ENCODE measurements around the gene PLIN4.

PLIN4 gene

GRCh38 chr19:4553092-4553695, 34.9 kb upstream of the PLIN4 start:
- TF ChIP-seq CTCF (IDR thresholded peaks at IDR 0.05; ENCODE audit: low read depth, low read length), result no peak
- DNase-seq (ENCODE audit: extremely low read depth, low read depth), result no peak

GRCh38 chr19:4552525-4552819, 34.2 kb upstream of the PLIN4 start:
- TF ChIP-seq CTCF (IDR thresholded peaks at IDR 0.05; ENCODE audit: low read depth, low read length), result no peak
- DNase-seq (ENCODE audit: extremely low read depth, low read depth), result no peak

- DNase-seq (ENCODE audit: extremely low read depth, low read depth), result no peak
- no peak for TF ChIP-seq CTCF (IDR thresholded peaks at IDR 0.05; ENCODE audit: low read depth, low read length)
Measured at GRCh38 chr19:4550479-4551050, 32.3 kb upstream of the PLIN4 start.

GRCh38 chr19:4550018-4550417, 31.7 kb upstream of the PLIN4 start:
- no peak for TF ChIP-seq CTCF (IDR thresholded peaks at IDR 0.05; ENCODE audit: low read depth, low read length)
- no peak for DNase-seq (ENCODE audit: extremely low read depth, low read depth)

GRCh38 chr19:4548238-4548584, 29.9 kb upstream of the PLIN4 start:
- no peak for DNase-seq (ENCODE audit: extremely low read depth, low read depth)
- no peak for TF ChIP-seq CTCF (IDR thresholded peaks at IDR 0.05; ENCODE audit: low read depth, low read length)

- peak; percentile 22 for TF ChIP-seq CTCF (IDR thresholded peaks at IDR 0.05; ENCODE audit: low read depth, low read length)
- no peak for DNase-seq (ENCODE audit: extremely low read depth, low read depth)
Measured at GRCh38 chr19:4547303-4548237, 29.3 kb upstream of the PLIN4 start.
